Measurements from ENCODE around the gene HNRNPLL.

Gene HNRNPLL

DNA sequence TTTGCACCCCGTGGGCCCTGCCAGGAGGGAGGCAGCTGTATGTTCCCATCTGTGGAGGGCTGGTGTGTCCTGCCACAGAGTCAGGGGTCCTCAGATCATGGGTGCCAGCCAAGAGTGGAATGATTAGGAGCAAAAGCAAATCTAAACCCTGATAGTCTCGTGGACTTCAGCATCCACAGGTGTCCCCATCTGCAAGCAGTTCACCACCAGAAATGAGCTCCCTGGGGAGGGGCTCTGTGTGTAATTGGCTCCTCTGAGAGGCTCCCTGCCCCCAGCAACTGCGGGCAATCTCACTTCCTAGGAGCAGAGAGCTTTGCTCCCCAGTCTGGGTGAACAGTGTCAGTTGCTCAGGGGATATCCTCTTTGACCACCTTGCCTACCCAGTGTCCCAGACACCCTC, 78.1 kb downstream of the HNRNPLL start:
- DNase-seq = no peak

DNA sequence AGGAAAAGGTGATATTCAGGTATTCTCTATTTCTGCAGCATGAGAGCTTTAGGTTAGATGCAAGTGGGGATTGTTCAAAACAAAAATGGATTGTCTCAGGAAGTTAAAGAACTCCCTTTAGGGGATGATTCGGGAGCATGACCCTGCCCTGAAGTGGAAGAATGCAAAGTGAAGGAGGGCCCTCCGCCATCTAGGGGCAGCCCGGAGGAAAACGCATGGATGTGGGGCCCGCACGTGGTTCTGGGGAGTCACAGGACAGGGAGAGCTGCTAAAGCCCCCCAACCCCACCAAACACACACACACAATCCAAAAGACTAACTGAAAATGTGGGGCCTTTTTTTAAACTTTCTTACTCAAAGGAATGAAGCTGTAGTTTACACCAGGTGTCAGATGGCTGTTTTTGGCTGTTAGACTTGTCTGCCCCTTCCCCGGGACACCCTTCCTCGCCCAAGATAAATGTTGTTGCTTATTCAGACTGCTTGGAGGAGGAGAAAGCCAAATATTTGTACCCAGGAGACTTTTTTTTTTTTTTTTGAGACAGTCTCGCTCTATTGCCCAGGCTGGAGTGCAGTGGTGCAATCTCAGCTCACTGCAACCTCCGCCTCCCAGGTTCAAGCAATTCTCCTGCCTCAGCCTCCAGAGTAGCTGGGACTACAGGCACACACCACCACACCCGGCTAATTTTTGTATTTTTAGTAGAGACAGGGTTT, 78.8 kb downstream of the HNRNPLL start:
- no peak for DNase-seq

DNA sequence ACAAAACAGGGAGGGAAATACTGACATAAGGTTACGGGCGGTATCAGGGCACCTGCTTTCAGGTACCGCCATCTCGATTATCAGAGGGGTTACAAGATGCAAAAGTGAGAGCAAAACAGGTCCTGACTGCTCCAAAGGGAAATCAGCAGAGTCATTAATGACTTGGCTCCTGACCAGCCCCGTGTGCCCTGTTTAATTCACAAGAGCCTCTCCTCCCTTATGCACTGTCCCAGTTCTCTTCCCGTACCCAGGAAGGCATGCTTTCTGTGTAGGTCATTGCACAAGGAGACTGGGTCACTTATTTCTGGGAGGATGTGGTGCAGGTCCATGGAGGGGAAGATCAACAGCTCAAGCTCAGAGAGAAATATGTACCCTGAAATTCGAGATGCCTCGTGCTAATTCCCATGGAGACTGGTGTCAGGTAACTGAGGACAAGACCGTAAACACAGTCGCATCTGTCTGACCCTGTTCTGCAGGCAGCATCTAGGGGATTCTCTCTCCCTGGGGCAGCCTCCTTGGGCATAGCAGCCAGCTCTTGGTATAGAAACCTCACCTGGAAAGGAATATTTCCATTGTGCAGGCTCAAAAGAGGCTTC, 79.9 kb downstream of the HNRNPLL start:
- no peak for DNase-seq

DNA sequence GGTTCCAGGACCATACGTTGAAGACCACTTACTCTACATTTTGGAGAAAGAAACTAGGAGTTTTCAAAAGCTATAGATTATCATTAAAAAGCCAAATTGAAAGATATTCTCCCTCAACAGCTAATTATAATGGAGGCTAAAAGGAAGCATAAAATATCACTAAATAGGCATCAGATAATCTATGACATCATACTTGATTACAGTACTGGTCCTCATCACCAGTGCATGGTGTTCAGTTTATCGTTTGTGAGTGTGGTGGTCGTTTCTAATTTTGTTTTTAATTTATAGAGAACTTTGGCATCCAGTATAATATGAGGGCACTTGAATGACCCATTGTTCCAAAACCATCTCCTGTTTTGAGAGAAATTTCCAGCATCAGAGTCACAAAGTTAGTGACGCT, 80.9 kb downstream of the HNRNPLL start:
- DNase-seq = no peak

DNA sequence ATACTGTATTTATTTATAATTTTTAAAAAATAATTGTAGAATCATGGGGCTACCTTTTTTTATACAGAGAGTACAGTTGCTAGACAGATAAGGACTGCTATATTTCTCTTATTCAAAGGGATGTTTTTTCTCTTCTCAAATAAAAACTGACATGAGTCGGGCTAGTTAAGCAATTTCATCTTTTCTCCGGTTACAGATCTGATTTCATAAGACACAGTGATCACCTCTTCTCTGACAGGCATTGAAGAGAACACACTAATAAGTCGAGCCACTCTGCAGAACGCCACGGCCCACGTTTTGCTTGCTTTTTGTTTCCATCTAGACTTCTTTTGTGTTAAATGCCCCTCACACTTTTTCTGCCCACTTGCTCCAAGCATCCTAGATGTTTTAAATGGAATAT, 85.4 kb downstream of the HNRNPLL start:
- DNase-seq = no peak

DNA sequence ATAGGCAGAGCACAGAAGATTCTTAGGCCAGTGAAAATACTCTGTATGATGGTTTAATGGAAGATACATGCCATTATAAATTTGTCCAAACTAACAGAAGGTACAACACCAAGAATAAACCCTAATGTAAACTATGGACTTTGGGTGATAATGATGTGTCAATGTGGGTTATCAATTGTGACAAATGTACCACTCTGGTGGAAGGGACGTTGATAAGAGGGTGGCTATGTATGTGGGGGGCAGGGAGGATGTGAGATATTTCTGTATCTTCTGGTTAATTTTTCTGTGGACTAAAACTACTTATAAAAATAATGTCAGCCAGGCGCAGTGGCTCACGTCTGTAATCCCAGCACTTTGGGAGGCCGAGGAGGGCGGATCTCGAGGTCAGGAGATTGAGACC, 86.2 kb downstream of the HNRNPLL start:
- no peak for DNase-seq

DNA sequence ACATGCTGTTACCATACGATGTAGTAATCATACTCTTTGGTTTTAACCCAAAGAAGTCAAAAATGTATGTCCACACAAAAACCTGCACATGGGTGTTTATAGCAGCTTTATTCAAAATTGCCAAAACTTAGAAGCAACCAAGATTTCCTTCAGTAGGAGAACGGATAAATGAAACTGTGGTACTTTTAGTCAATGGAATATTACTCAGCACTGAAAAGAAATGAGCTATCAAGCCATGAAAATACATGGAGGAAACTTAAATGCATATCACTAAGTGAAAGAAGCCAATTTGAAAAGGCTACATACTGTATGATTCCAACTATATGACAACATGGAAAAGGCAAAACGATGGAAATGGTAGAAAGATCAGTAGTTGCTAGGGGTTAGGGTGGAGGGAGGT, 86.6 kb downstream of the HNRNPLL start:
- no peak for DNase-seq

DNA sequence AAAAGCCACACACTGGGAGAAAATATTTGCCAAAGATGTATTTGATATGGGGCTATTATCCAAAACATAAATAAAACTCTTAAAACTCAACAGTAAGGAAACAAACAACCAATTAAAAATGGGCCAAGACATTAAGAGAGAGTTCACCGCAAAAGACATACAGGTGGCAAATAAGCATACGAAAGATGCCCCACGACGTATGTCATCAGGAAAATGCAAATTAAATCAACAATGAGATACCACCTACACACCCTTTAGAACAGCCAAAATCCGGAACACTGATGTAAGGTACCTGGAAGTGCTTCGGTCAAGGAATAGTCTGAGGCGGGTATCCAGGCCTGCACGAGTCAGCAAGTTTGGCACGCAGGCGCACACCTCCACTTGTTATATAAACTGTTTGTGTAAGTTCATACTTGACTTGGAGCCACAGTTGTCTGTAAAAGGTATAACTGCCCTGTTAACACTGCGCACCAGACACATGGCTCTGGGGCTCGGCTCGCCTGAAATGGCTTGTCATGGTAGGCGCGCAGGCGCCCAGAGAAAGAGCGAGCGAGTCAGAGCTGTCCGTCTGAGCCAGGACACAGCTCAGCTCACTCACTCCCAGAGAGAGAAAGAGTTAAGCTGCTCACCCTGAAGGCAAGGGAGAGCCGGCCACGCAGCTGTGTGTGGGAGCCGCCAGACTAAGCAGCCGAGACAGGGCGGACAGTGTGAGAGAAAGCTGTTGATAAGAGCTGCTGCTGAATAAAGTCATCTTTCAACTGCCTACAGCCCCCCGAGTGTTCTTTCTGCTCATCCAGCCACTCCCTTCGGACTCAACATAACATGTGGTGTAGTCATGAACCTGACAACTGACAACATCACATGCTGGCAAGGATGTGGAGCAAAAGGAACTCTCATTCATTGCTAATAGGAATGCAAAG, 87.3 kb downstream of the HNRNPLL start:
- no peak for DNase-seq

DNA sequence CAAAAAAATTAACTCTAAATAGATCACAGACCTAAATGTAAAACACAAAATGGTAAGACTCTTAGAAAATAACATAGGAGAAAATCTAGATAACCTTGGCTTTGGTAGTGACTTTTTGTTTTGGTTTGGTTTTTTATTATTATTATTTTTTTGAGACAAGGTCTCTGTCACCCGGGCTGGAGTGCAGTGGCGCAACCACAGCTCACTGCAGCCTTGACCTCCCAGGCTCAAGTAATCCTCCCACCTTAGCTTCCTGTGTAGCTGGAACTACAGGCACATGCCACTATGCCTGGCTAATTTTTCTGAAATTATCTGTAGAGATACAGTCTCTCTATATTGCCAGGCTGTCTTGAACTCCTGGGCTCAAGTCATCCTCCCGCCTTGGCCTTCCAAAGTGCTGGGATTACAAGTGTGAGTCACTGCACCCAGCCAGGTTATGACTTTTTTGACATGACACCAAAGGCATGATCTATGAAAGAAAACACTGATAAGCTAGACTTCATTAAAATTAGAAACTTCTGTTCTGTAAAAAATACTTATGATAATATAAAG, 88.0 kb downstream of the HNRNPLL start:
- DNase-seq = no peak

DNA sequence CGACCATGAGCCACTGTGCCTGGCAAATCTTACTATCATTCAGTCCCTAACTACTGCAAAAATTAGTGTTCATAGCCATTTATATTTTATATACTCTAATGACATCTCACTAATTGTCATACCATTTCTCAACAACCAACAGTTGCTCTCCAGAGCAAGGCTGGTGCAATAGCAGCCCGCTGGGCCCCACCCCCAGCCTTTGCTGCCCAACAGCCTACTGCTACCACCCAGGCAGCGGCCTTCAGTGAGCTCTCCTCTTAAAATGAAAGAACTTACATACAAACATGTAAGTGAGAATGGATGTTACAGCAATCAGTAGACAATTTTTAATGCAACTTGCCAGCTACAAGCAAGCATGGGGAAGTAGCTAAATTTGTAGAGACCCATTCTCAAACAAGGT, 90.5 kb downstream of the HNRNPLL start:
- DNase-seq = no peak
